ENCODE data around the gene SLC25A12.
A peak's percentile ranks its signal among the peaks of the same experiment; 100 is the strongest.

The SLC25A12 gene

DNA sequence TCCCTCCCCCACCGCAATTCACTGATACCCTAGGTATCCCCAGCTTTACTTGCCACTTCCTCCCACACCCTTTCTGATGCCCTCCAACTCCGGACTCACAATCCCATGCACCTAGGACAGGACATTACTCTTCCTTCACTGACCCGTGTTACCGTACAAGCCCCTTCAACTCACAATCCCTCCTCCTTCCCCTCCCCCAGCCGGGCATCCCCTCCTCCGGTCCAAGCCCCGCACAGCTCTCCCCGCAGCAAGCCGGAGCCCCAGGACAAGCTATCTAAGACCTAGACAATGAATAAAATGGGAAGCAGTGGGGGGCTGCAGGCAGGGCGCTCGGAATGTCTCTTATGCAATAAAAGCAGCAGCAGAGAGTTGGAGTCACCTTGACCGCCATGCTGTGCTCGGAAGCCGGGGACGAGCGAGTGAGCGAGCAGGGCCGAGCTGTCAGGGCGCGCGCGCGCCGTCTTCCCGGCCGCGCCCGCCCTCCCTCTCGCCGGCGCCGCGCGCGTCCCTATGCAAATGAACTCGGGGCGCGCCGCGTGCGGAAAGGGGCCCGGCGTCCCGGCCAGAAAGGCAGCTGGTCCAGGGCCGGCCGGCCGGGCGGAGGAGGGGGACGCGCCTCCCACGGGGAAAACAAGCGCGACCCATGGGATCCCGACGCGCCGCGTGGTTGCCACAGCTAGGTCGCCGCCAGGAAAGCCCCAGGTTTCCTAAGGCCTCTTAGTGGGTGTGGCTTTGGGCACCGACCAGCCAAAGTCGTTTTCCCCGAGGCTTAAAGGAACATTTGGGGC, at the start of gene SLC25A12:
Gene SLC25A12, minus strand, starts transcription at position 421 of the 788 bp plus-strand sequence. Its CDS starts 30 bp downstream, at position 391.
- H3K4me3 ChIP-seq (ENCODE audit: low read depth, low read length) = peak within 1 kb of the TSS; percentile 87
- peak; percentile 46 for DNase-seq (ENCODE audit: low read depth)
- no peak for TF ChIP-seq CTCF (IDR thresholded peaks at IDR 0.05; ENCODE audit: low read depth, low read length, missing control alignments)

DNA sequence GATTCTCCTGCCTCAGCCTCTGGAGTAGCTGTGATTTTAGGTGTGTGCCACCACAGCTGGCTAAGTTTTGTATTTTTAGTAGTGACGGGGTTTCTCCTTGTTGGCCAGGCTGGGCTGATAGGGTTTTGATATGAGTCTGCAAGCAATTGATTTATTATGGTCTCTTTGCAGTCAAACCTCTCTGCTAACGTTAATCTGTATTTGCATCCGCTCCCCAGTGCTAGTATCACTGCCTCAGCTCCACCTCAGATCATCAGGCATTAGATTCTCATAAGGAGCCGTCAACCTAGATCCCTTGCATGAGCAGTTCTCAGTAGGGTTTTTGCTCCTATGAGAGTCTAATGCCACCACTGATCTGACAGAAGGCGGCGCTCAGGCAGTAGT, 47.3 kb upstream of the SLC25A12 start:
- no peak for DNase-seq (ENCODE audit: low read depth)
- H3K4me3 ChIP-seq (ENCODE audit: low read depth, low read length) = no peak overlapping the region
- no peak for TF ChIP-seq CTCF (IDR thresholded peaks at IDR 0.05; ENCODE audit: low read depth, low read length, missing control alignments)

- TF ChIP-seq CTCF (IDR thresholded peaks at IDR 0.05; ENCODE audit: low read depth, low read length, missing control alignments) = no peak
- DNase-seq (ENCODE audit: low read depth) = no peak
- no peak overlapping the region for H3K4me3 ChIP-seq (ENCODE audit: low read depth, low read length)
These were observed 45.7 kb upstream of the SLC25A12 start for GRCh38 chr2:171939743-171940071.

- no peak for TF ChIP-seq CTCF (IDR thresholded peaks at IDR 0.05; ENCODE audit: low read depth, low read length, missing control alignments)
- H3K4me3 ChIP-seq (ENCODE audit: low read depth, low read length) = no peak overlapping the region
- DNase-seq (ENCODE audit: low read depth) = no peak
These were observed 45.2 kb upstream of the SLC25A12 start for GRCh38 chr2:171939058-171939742.

- TF ChIP-seq CTCF (IDR thresholded peaks at IDR 0.05; ENCODE audit: low read depth, low read length, missing control alignments) = no peak
- H3K4me3 ChIP-seq (ENCODE audit: low read depth, low read length) = no peak overlapping the region
- no peak for DNase-seq (ENCODE audit: low read depth)
These were observed 36.3 kb upstream of the SLC25A12 start for GRCh38 chr2:171930385-171930784.

DNA sequence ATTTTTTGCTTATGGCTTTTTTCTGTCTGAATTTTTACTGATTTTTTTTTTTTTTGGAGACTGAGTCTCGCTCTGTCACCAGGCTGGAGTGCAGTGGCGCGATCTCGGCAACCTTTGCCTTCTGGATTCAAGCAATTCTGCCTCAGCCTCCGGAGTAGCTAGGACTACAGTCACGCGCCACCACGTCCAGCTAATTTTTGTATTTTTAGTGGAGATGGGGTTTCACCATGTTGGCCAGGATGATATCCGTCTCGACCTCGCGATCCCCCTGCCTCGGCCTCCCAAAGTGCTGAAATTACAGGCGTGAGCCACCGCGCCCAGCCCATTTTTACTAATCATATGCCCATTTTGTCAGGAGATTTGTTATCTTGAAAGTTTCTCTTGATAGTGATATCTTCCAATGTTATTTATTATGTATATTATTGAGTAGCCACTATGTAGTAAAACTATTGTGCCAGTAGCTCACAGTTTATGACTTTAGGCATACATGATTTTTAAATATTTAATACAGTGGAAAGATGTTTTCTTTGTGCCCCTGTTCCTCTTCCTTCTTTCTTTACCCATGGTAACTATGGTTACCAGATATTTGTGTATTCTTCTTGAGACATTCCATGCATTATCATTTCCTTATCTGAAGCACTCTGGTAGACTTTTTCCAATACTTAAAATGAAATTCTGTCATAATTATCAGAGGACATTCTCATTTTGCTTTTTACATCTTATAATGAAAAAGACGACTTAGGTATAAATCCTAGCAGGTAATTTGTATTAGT, 30.3 kb upstream of the SLC25A12 start:
- no peak for TF ChIP-seq CTCF (IDR thresholded peaks at IDR 0.05; ENCODE audit: low read depth, low read length, missing control alignments)
- H3K4me3 ChIP-seq (ENCODE audit: low read depth, low read length) = no peak overlapping the region
- no peak for DNase-seq (ENCODE audit: low read depth)

All from GM12864 (cell line).